HEK293 (cell line): ENCODE results near the gene EML4.

Experiments
- CTCF ChIA-PET: fragments of 350-600 bp; formaldehyde crosslinking; extraction: SDS; loops from one replicate; lab custom pipeline; 2021; ENCODE audit warnings: antibody characterized with exemption; lab: Yijun Ruan, JAX
- POLR2A ChIA-PET: fragments of 300-600 bp; formaldehyde crosslinking; extraction: SDS; loops from one replicate; lab custom pipeline; 2020; ENCODE audit warnings: antibody characterized with exemption, inconsistent platforms; lab: Yijun Ruan, JAX
- H3K27ac ChIP-seq: fragments of 200-500 bp; sonication (Bioruptor generic); 2 replicates; pipeline ENCODE4 v1.5.1; 2014; ENCODE audit warnings: low read depth, low read length, control low read depth, inconsistent platforms; ENCODE audit errors: extremely low read depth
- H3K36me3 ChIP-seq, 2 experiments: fragments of 200-500 bp in 1 of 2; sonication (Bioruptor generic) in 1 of 2; 1 replicate in 1 of 2; 2 replicates in 1 of 2; pipeline ENCODE4 v1.5.1; 2014 to 2017; ENCODE audit warnings: inconsistent platforms in 2 of 2, low read length in 2 of 2; ENCODE audit not compliant: control insufficient read depth in 2 of 2, insufficient read depth in 1 of 2
- H3K4me1 ChIP-seq: fragments of 200-500 bp; sonication (Bioruptor generic); 2 replicates; pipeline ENCODE4 v1.5.1; 2014; ENCODE audit warnings: mild to moderate bottlenecking, low read length, inconsistent platforms; ENCODE audit not compliant: control insufficient read depth, insufficient read depth
- H3K4me3 ChIP-seq: 2 replicates; pipeline ENCODE4 v1.5.1; 2011; ENCODE audit warnings: low read depth, mild to moderate bottlenecking, control low read depth, low read length, moderate library complexity
- H3K9me3 ChIP-seq: fragments of 200-500 bp; sonication (Bioruptor generic); 2 replicates; pipeline ENCODE4 v1.5.1; 2014; ENCODE audit warnings: low read depth, low read length, inconsistent platforms; ENCODE audit not compliant: control insufficient read depth, insufficient read depth
- AEBP2 ChIP-seq: fragments of 450-650 bp; formaldehyde crosslinking; IDR thresholded peaks from 2 replicates; pipeline ENCODE4 v1.5.1; 2016; ENCODE audit warnings: missing biosample characterization, missing genetic modification characterization, borderline replicate concordance
- KLF17 ChIP-seq: fragments of 450-650 bp; formaldehyde crosslinking; IDR thresholded peaks from 2 replicates; pipeline ENCODE4 v1.5.1; 2016; ENCODE audit warnings: missing biosample characterization, missing genetic modification characterization
- MEIS1 ChIP-seq: sonication (generic); formaldehyde crosslinking; IDR thresholded peaks from 2 replicates; pipeline ENCODE4 v1.8.1; 2022; ENCODE audit warnings: missing genetic modification reagents, mild to moderate bottlenecking, borderline replicate concordance
- PBX3 ChIP-seq: sonication (generic); formaldehyde crosslinking; IDR thresholded peaks from 2 replicates; pipeline ENCODE4 v1.8.1; 2022; ENCODE audit warnings: mild to moderate bottlenecking, moderate library complexity, missing genetic modification reagents
- RBAK ChIP-seq: fragments of 450-650 bp; formaldehyde crosslinking; IDR thresholded peaks from 2 replicates; pipeline ENCODE4 v1.5.1; 2016; ENCODE audit warnings: missing biosample characterization, missing genetic modification characterization
- ZBTB7A ChIP-seq: fragments of 450-650 bp; formaldehyde crosslinking; IDR thresholded peaks from 2 replicates; pipeline ENCODE4 v1.5.1; 2016; ENCODE audit warnings: low read depth, missing biosample characterization, missing genetic modification characterization
- ZIC2 ChIP-seq: fragments of 450-650 bp; formaldehyde crosslinking; IDR thresholded peaks from 2 replicates; pipeline ENCODE4 v1.5.1; 2016; ENCODE audit warnings: missing biosample characterization, missing genetic modification characterization
- ZNF132 ChIP-seq: fragments of 450-650 bp; formaldehyde crosslinking; IDR thresholded peaks from 2 replicates; pipeline ENCODE4 v1.5.1; 2017; ENCODE audit warnings: missing biosample characterization, missing genetic modification characterization, borderline replicate concordance
- ZNF449 ChIP-seq: fragments of 450-650 bp; formaldehyde crosslinking; IDR thresholded peaks from 2 replicates; pipeline ENCODE4 v1.5.1; 2017; ENCODE audit warnings: missing biosample characterization, mild to moderate bottlenecking, missing genetic modification characterization, moderate library complexity
- ZNF488 ChIP-seq: fragments of 450-650 bp; formaldehyde crosslinking; IDR thresholded peaks from 2 replicates; pipeline ENCODE4 v1.5.1; 2016; ENCODE audit warnings: missing biosample characterization, missing genetic modification characterization
- ZNF518A ChIP-seq: fragments of 450-650 bp; formaldehyde crosslinking; conservative IDR thresholded peaks from 2 replicates; pipeline ENCODE4 v1.5.1; 2016; ENCODE audit warnings: low read depth, missing biosample characterization, missing genetic modification characterization
- ZNF558 ChIP-seq: fragments of 450-650 bp; formaldehyde crosslinking; IDR thresholded peaks from 2 replicates; pipeline ENCODE4 v1.5.1; 2016; ENCODE audit warnings: missing biosample characterization, missing genetic modification characterization
- ZNF623 ChIP-seq: fragments of 450-650 bp; formaldehyde crosslinking; IDR thresholded peaks from 2 replicates; pipeline ENCODE4 v1.5.1; 2016; ENCODE audit warnings: missing biosample characterization, missing genetic modification characterization
- ZNF645 ChIP-seq: fragments of 450-650 bp; formaldehyde crosslinking; IDR thresholded peaks from 2 replicates; pipeline ENCODE4; 2016; ENCODE audit warnings: missing biosample characterization, missing genetic modification characterization
- ZNF660 ChIP-seq: fragments of 450-650 bp; IDR thresholded peaks from 2 replicates; pipeline ENCODE4 v1.5.1; 2018; ENCODE audit warnings: missing biosample characterization, mild to moderate bottlenecking, missing genetic modification characterization
- ZNF664 ChIP-seq: fragments of 450-650 bp; formaldehyde crosslinking; IDR thresholded peaks from 2 replicates; pipeline ENCODE4 v1.5.1; 2016; ENCODE audit warnings: missing biosample characterization, missing genetic modification characterization
- ZXDB ChIP-seq: fragments of 450-650 bp; formaldehyde crosslinking; IDR thresholded peaks from 2 replicates; pipeline ENCODE4 v1.5.1; 2016; ENCODE audit warnings: missing biosample characterization, missing genetic modification characterization

Gene EML4

GRCh38 chr2:42123426-42123825 is 45.7 kb upstream of the EML4 start:
- H3K4me1 ChIP-seq = peaks cover 7% of the 10 kb centered on the region

More at GRCh38 chr2:42123426-42123825, 45.7 kb upstream of the EML4 start:
- Histone ChIP-seq H3K4me3 (no peak overlapping the region), H3K27ac (no peak overlapping the region), H3K9me3 (no peaks in the 10 kb centered on the region), H3K36me3 (no peaks in the 10 kb centered on the region)
- no peak for TF ChIP-seq ZNF645 (tag by site-specific recombination)
- TF ChIP-seq MEIS1 (CRISPR knock-in tag) = no peak
- no peak for TF ChIP-seq AEBP2 (tag by site-specific recombination)
- no peak for TF ChIP-seq RBAK (tag by site-specific recombination)
- no peak for TF ChIP-seq ZIC2 (tag by site-specific recombination)
- no peak for TF ChIP-seq KLF17 (tag by site-specific recombination)
- TF ChIP-seq ZNF132 (tag by site-specific recombination) = no peak
- TF ChIP-seq PBX3 (CRISPR knock-in tag) = no peak
- no peak for TF ChIP-seq ZBTB7A (tag by site-specific recombination)
- TF ChIP-seq ZNF449 = no peak
- no peak for TF ChIP-seq ZNF660 (tag by site-specific recombination)
- no peak for TF ChIP-seq ZXDB (tag by site-specific recombination)
- TF ChIP-seq ZNF488 (tag by site-specific recombination) = no peak
- no peak for TF ChIP-seq ZNF518A (tag by site-specific recombination)
- no peak for TF ChIP-seq ZNF664 (tag by site-specific recombination)
- no peak for TF ChIP-seq ZNF558
- TF ChIP-seq ZNF623 = no peak
- ChIA-PET POLR2A (interaction anchor here (1.7 kb wide), 1 partner anchor 10 kb away, joined by 10 read pairs; no protein-coding TSS in a partner anchor), CTCF (no interaction called here)
